ENCODE results near the gene RBM41.

RBM41 gene

GRCh38 chrX:107025545-107025944 is 93.1 kb downstream of the RBM41 start:
- no peak for DNase-seq

GRCh38 chrX:107014936-107015335 is 103.7 kb downstream of the RBM41 start:
- DNase-seq: no peak

All from activated T-cell treated with anti-CD3 and anti-CD28 coated beads, Interleukin-2, amount 50 U/mL, for 48 hours (primary cell).